Posterior vena cava (tissue), 2 donors: ENCODE results near the gene ZNF219. TPM values are rescaled to one million over a fixed set of nuclear protein-coding genes. Genes with fewer than 3 reads are reported as not detected.

ENCODE experiments used
- total RNA-seq, 2 donors: library from RNA; stranded (reverse); fragmentation: NEBNext Ultra II Directional; extraction: Animal tissue kit (Norgen Biotek cat#: 25700); gene quantifications; one replicate each; pipeline ENCODE4 v1.2.1, GENCODE V29; 2021
- donor health status: DM: yes; HTN: yes; CAD: no.
- donor health status: DM: yes; HTN: yes; CAD: no.

ZNF219 gene
- total RNA-seq, 2 donors from 2014 or later, result 27.0 to 37.6 TPM

Other genes with a start within 250 kb of the ZNF219 start
- gene RNASE3, start 207.3 kb downstream of the ZNF219 start, total RNA-seq, result under 1 TPM; 0.48 to 0.60 TPM
- 1 to 10 TPM; 3.7 to 9.7 TPM for gene RNASE2, start 143.2 kb downstream of the ZNF219 start, total RNA-seq
- 10 to 100 TPM; 30.1 to 33.5 TPM for gene METTL17, start 108.7 kb downstream of the ZNF219 start, total RNA-seq
- gene SLC39A2, start 99.4 kb downstream of the ZNF219 start, total RNA-seq, result 1 to 10 TPM in 1 of 2 donors, under 1 TPM in 1; 0.24 to 1.1 TPM
- 10 to 100 TPM; 78.0 to 80.7 TPM for gene NDRG2, start 73.6 kb downstream of the ZNF219 start, total RNA-seq
- not detected for gene TPPP2, start 68.4 kb downstream of the ZNF219 start, total RNA-seq
- not detected for gene RNASE13, start 63.8 kb downstream of the ZNF219 start, total RNA-seq
- not detected for gene RNASE7, start 56.3 kb downstream of the ZNF219 start, total RNA-seq
- not detected for gene RNASE8, start 40.8 kb downstream of the ZNF219 start, total RNA-seq
- gene ARHGEF40, start 28.4 kb downstream of the ZNF219 start, total RNA-seq, result 10 to 100 TPM; 41.4 to 48.6 TPM
- gene TMEM253, start 2.4 kb upstream of the ZNF219 start, total RNA-seq, result not detected
- not detected for gene OR5AU1, start 57.4 kb upstream of the ZNF219 start, total RNA-seq
- 100 to 1,000 TPM; 239 to 283 TPM for gene HNRNPC, start 170.8 kb upstream of the ZNF219 start, total RNA-seq
- gene RPGRIP1, start 181.4 kb upstream of the ZNF219 start, total RNA-seq, result under 1 TPM; 0.10 to 0.88 TPM